ENCODE data around the gene AGFG2.

AGFG2 gene

GRCh38 chr7:100552532-100552931, 13.5 kb downstream of the AGFG2 start:
- Histone ChIP-seq H3K4me1 (ENCODE audit: control insufficient read depth, low read length) (peaks cover 32% of the 10 kb centered on the region), H3K79me2 (ENCODE audit: control insufficient read depth, low read length) (peaks cover 4% of the 10 kb centered on the region; the same call in 1 of the 2 replicates), H3K9me2 (replicated peaks; ENCODE audit: control insufficient read depth, low read length) (no peaks in the 10 kb centered on the region), H3K27ac (ENCODE audit: low read depth, low read length) (no peak overlapping the region), H3K4me2 (ENCODE audit: low read length) (no peak overlapping the region), H4K20me1 (ENCODE audit: control insufficient read depth, insufficient read depth, low read depth, low read length) (no peaks in the 10 kb centered on the region), H3F3A (ENCODE audit: control insufficient read depth, insufficient read depth) (peaks cover 7% of the 10 kb centered on the region; the same call in 1 of the 2 replicates), H3K36me3 (ENCODE audit: control insufficient read depth, low read length) (peaks cover 22% of the 10 kb centered on the region), H3K4me3 (ENCODE audit: low read length) (no peak overlapping the region), H3K27me3 (ENCODE audit: control insufficient read depth, low read length) (no peaks in the 10 kb centered on the region), H3K9me3 (ENCODE audit: control insufficient read depth, insufficient read depth, low read length) (no peaks in the 10 kb centered on the region)
- TF ChIP-seq CTCF (IDR thresholded peaks at IDR 0.05; ENCODE audit: low read depth, low read length, poor library complexity, severe bottlenecking) = no peak
- no peak for TF ChIP-seq EZH2phosphoT487 (IDR thresholded peaks at IDR 0.05; ENCODE audit: borderline replicate concordance, low read length)

- no peaks in the 10 kb centered on the region for H4K20me1 ChIP-seq (ENCODE audit: control insufficient read depth, insufficient read depth, low read depth, low read length)
- H3K4me3 ChIP-seq (ENCODE audit: low read length) = no peak overlapping the region
- H3K27me3 ChIP-seq (ENCODE audit: control insufficient read depth, low read length) = no peaks in the 10 kb centered on the region
- no peak overlapping the region for H3K4me2 ChIP-seq (ENCODE audit: low read length)
- peaks cover 22% of the 10 kb centered on the region for H3K36me3 ChIP-seq (ENCODE audit: control insufficient read depth, low read length)
- no peaks in the 10 kb centered on the region for H3K79me2 ChIP-seq (ENCODE audit: control insufficient read depth, low read length)
- peaks cover 27% of the 10 kb centered on the region for H3K4me1 ChIP-seq (ENCODE audit: control insufficient read depth, low read length)
- no peaks in the 10 kb centered on the region for H3K9me2 ChIP-seq (replicated peaks; ENCODE audit: control insufficient read depth, low read length)
- TF ChIP-seq EZH2phosphoT487 (IDR thresholded peaks at IDR 0.05; ENCODE audit: borderline replicate concordance, low read length) = no peak
- TF ChIP-seq CTCF (IDR thresholded peaks at IDR 0.05; ENCODE audit: low read depth, low read length, poor library complexity, severe bottlenecking) = no peak
- H3K9me3 ChIP-seq (ENCODE audit: control insufficient read depth, insufficient read depth, low read length) = no peaks in the 10 kb centered on the region
- H3F3A ChIP-seq (ENCODE audit: control insufficient read depth, insufficient read depth) = peaks cover 7% of the 10 kb centered on the region; the same call in 1 of the 2 replicates
- no peak overlapping the region for H3K27ac ChIP-seq (ENCODE audit: low read depth, low read length)
These were observed 14.0 kb downstream of the AGFG2 start for GRCh38 chr7:100553032-100553431.

GRCh38 chr7:100555701-100556100, 16.7 kb downstream of the AGFG2 start:
- no peak for TF ChIP-seq EZH2phosphoT487 (IDR thresholded peaks at IDR 0.05; ENCODE audit: borderline replicate concordance, low read length)
- TF ChIP-seq CTCF (IDR thresholded peaks at IDR 0.05; ENCODE audit: low read depth, low read length, poor library complexity, severe bottlenecking) = no peak
- peaks cover 4% of the 10 kb centered on the region; the same call in 1 of the 2 replicates for H3F3A ChIP-seq (ENCODE audit: control insufficient read depth, insufficient read depth)
- no peaks in the 10 kb centered on the region for H4K20me1 ChIP-seq (ENCODE audit: control insufficient read depth, insufficient read depth, low read depth, low read length)
- H3K27ac ChIP-seq (ENCODE audit: low read depth, low read length) = no peak overlapping the region
- H3K9me2 ChIP-seq (replicated peaks; ENCODE audit: control insufficient read depth, low read length) = no peaks in the 10 kb centered on the region
- H3K4me2 ChIP-seq (ENCODE audit: low read length) = no peak overlapping the region
- no peak overlapping the region for H3K4me3 ChIP-seq (ENCODE audit: low read length)
- no peaks in the 10 kb centered on the region for H3K9me3 ChIP-seq (ENCODE audit: control insufficient read depth, insufficient read depth, low read length)
- H3K27me3 ChIP-seq (ENCODE audit: control insufficient read depth, low read length) = no peaks in the 10 kb centered on the region
- H3K79me2 ChIP-seq (ENCODE audit: control insufficient read depth, low read length) = no peaks in the 10 kb centered on the region
- H3K36me3 ChIP-seq (ENCODE audit: control insufficient read depth, low read length) = peaks cover 12% of the 10 kb centered on the region
- H3K4me1 ChIP-seq (ENCODE audit: control insufficient read depth, low read length) = peaks cover 5% of the 10 kb centered on the region

Data from DOHH2 (cell line).